NK-92 treated with Interleukin-12 subunit alpha and Interleukin-12 subunit beta, amount 100 ng/mL, for 24 hours (cell line): ENCODE results near the gene PRR3.

ENCODE experiments used
- DNase-seq: peaks from one replicate; lab custom pipeline; 2025; lab: John Stamatoyannopoulos, UW

The PRR3 gene

DNA sequence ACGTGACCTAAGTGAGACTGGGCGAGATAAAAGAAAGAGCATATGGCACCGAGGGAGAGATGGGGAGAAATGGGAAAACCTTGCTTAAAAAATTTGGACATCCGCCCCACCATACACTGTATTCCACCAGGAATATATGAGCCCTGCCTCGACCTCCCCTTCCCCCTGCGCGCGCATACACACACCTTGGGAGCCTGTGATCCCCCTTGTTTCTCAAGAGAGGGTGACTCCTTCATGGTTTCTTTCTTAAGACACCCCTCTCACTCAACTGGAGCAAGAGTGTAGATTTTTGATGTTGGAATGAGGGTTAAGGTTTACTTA lies 14.6 kb downstream of the PRR3 start:
- no peak for DNase-seq

DNA sequence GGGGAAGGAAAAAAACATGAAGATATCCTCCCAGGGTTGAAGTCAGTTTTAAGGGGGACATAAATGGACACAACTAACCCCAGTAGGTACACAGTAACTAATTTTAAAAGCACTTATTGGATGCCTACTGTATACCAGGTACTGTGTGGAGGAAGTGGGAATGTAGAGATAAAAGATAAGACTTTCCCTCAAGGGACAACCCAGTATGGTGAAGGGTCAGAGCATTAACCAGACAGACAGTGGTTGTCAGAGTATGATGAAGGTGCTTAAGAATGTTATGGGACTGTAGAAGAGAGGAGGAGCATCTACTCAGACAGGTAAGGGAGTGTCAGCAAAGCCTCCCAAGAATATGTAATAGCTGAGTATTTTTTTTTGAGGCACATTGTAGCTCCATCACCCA lies 15.1 kb downstream of the PRR3 start:
- DNase-seq = no peak

DNA sequence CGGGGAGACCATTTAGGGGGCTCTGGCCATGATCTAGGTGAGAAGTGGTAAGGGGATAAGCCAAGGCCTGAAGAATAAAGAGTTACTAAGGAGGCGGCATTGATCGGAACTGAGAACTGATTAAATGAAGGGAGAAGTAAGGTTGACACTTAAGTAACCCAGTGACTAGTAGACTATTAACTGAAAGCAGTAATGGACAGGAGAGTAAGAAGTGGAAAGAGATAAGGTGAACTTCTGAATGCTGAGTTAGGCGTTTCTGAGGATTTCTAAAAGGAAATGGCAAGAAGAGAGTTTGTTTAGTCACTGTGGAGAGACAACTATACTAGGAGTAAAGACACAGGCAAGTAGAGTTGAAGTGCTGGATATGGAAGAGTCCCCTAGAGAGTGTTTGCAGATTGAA lies 16.0 kb downstream of the PRR3 start:
- DNase-seq = no peak

DNA sequence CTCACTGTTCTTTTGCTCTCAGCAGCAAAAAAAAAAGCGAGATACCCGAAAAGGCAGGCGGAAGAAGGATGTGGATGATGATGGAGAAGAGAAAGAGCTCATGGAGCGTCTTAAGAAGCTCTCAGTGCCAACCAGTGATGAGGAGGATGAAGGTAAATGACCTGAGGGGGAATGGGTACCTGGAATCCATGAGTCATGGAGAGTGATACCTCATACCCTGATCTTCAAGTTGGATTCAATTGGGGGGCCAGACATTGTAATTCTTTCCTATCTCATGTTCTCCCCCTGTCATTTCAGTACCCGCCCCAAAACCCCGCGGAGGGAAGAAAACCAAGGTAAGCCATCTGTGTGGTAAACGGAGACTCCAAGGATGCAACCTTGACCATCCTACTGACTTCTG lies 21.0 kb downstream of the PRR3 start:
- no peak for DNase-seq

DNA sequence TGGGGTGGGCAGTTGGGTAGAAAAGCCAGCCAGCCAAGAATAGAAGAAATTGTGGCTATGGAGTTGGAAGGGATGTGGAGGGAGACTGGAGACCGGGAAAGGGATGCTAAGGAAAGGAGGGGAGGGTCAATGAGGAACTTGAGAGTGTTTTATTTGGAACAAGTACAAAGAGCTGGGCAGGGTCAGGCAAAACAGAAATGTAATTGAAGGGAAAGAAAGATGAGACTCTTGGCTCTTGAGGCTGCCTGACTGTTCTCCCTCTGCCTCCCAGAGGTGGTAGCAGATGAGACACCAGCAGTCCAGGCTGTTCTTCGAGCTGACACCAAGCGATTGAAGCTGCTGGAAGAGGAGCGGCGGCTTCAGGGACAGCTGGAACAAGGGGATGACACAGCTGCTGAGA lies 26.8 kb downstream of the PRR3 start:
- DNase-seq = no peak

DNA sequence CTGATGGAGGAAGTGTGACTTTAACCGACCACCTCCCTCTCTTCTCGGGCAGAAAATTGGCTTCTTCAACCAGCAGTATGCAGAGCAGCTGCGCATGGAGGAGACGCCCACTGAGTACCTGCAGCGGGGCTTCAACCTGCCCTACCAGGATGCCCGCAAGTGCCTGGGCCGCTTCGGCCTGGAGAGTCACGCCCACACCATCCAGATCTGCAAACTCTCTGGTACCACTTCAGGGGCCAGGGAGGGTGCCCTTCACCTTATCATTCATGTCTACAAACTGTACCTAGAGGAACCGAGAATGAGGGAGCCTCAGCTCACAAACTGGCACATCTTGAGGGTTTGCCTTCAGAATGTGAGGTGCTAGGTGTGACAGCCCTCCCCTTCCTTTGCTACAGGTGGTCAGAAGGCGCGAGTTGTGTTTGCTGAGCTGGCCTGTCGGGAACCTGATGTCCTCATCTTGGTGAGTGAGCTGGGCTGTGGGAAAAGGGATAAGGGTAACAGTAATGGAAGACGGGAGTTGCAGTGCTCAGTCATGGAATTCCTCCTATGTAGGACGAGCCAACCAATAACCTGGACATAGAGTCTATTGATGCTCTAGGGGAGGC lies 32.8 kb downstream of the PRR3 start:
- no peak for DNase-seq

DNA sequence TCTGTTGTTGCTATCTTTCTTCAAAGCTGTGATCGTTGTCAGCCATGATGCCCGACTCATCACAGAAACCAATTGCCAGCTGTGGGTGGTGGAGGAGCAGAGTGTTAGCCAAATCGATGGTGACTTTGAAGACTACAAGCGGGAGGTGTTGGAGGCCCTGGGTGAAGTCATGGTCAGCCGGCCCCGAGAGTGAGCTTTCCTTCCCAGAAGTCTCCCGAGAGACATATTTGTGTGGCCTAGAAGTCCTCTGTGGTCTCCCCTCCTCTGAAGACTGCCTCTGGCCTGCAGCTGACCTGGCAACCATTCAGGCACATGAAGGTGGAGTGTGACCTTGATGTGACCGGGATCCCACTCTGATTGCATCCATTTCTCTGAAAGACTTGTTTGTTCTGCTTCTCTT lies 33.4 kb downstream of the PRR3 start:
- no peak for DNase-seq

DNA sequence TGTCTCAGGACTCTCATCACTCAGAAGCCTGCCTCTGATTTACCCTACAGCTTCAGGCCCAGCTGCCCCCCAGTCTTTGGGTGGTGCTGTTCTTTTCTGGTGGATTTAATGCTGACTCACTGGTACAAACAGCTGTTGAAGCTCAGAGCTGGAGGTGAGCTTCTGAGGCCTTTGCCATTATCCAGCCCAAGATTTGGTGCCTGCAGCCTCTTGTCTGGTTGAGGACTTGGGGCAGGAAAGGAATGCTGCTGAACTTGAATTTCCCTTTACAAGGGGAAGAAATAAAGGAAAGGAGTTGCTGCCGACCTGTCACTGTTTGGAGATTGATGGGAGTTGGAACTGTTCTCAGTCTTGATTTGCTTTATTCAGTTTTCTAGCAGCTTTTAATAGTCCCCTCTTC lies 33.9 kb downstream of the PRR3 start:
- DNase-seq = no peak

DNA sequence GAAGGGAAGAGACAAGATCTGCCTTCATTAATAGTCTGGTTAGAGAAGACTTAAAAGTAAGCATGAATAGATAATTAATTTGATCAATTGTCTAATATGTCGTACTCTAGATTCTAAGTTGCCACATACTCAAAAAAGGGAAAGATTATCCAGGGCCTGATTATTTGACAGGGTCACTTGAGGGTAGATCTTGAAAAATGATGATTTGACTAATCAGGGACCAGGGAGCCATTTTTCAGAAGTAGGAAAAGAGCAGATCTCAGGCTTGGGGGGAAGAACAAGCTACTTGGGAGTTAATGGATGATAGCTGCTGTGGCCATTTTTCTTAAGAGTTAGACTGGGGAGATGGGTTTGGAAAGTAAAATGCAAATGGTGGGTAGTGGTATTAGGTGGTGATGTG lies 35.2 kb downstream of the PRR3 start:
- DNase-seq = no peak

DNA sequence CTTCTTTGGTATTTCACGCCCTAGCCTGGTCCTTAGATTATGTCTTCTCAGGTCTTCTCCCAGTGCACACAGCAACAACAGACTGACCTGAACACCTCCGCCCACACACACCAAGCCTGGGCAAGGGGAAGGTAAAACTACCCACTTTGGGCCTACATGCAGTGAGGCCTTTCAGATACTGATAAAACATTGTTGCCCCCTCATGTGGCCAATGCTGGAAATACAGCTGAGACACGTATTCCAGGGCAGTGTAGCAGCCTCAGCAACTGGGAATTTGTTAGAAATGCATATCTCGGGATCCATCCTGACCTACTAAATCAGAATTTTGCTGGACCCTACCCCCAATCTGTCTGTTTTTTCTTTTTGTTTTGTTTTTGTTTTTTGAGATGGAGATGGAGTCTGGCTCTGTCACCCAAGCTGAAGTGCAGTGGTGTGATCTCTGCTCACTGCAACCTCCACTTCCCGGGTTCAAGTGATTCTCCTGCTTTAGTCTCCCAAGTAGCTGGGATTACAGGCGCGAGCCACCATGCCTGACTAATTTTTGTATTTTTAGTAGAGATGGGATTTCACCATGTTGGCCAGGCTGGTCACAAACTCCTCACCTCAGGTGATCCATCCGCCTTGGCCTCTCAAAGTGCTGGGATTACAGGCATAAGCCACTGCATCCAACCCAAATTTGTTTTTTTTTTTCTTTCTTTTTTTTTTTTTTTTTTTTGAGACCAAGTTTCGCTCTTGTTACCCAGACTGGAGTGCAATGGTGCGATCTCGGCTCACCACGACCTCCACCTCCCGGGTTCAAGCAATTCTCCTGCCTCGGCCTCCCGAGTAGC lies 40.4 kb downstream of the PRR3 start:
- DNase-seq = peak; percentile 49

DNA sequence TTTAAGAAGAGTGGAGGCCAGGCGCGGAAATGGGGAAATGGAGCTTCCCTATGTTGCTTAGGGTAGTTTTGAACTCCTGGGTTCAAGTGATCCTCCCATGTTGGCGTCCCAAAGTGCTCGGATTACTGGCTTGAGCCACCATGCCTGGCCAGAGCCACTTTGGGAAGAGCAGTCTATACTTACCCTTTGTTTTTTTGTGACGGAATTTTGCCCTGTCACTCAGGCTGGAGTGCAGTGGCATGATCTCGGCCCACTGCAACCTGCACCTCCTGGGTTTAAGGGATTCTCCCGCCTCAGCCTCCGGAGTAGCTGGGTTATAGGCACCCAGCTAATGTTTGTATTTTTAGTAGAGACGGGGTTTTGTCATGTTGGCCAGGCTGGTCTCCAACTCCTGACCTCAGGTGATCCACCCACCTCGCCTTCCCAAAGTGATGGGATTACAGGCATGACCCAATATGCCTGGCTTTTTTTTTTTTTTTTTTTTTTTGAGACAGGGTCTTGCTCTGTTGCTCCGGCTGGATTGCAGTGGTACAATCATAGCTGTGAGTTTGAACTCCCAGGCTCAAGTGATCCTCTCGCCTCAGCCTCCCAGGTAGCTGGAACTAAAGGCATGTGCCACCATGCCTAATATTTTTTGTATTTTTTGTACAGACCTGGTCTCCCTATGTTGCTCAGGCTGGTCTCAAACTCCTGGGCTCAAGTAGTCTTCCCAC lies 42.0 kb downstream of the PRR3 start:
- no peak for DNase-seq

DNA sequence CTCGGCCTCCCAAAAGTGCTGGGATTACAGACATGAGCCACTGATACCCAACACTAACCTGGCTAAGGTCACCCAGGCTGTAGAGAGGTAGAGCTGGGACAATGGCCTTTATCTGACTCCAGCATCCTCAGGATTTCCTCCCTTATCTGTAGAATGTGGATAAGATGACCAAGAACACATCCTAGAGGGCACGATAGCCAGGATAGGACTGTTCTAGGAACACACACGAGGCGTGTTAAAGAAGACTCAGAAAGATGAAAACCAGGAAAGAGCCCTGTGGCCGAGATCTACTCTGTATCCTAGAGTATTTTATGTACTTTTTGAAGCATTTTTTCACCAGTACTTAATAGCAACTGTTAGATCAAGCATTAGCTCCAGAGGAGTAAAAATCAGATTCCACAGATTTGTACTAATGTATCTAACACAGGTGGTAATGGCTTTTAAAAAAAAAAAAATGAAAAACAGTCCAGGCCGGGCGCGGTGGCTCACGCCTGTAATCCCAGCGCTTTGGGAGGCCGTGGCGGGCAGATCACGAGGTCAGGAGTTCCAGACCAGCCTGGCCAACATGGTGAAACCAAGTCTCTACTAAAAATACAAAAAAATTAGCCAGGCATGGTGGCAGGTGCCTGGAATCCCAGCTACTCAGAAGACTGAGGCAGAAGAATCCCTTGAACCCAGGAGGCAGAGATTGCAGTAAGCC lies 42.7 kb downstream of the PRR3 start:
- no peak for DNase-seq

DNA sequence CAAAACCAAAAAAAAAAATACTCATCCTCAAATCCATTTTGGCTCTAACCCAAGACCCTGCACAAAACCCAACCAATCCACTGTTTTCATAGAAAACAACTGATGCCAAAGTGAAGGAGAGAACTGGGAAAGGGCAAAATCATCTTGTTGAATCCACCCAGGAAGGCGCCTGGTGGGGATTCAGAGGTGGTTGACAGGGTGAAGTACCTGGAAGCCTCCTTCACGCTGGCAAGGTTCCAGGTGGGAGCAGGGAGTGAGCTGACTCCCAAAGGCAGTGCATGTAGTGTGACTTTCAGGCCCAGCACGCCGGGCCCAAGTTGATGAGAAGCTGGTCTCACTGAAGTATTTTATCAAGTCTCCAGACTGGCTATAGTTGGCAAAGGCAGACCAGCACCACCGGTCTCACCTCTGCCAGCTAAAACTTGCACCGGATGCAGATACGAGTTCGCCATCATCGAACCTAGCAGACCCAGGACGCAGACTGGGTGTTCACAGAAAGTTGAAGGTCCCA lies 43.4 kb downstream of the PRR3 start:
- no peak for DNase-seq

DNA sequence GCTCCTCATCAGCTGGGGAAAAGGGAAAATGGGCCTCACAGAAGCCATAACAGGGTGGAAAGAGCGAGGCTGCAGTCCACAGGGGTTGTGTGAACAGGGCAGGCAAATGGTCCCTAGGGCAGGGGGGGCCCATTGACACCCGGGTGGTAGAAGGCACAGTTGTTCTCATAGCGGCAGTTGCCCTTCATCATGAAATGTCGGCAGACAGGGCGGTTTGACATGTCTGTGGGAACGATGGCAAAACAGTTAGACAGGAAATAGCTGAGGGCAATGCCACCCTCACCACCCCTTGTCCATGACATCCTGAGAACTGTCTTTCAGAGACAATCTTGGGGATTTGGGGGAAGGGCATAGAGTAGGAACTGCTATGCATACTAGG lies 44.3 kb downstream of the PRR3 start:
- no peak for DNase-seq

DNA sequence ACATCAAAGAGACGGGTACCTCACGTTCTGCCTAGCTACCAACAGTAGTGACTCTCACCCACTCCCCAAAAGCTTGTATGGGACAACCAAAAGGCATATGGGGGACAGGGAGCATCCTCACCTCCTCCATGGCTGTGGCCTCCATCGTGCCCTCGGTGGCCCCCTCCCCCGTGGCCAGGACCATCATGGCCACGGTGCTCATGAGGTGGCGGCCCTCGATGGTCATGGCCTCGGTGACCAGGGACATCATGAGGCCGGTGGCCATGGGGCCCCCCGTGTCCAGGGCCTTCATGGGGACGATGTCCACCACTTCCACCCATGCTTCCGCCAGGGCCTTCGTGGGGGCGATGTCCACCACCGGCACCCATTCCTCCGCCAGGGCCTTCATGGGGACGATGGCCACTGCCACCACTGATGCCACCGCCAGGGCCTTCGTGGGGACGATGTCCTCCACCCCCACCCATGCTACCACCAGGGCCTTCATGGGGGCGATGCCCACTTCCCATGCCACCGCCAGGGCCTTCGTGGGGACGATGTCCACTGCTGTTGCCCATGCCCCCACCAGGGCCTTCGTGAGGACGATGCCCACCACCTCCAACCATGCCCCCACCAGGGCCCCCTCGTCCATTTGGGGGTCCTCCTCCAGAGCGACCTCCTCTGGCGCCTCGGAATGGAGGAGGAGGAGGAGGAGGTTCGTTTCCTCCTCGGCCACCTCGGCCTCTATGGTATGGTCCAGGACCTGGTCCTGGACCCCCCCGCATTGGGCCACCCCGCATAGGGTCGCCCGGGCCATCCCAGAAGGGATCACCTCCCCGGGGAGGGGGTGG lies 44.9 kb downstream of the PRR3 start:
- no peak for DNase-seq

DNA sequence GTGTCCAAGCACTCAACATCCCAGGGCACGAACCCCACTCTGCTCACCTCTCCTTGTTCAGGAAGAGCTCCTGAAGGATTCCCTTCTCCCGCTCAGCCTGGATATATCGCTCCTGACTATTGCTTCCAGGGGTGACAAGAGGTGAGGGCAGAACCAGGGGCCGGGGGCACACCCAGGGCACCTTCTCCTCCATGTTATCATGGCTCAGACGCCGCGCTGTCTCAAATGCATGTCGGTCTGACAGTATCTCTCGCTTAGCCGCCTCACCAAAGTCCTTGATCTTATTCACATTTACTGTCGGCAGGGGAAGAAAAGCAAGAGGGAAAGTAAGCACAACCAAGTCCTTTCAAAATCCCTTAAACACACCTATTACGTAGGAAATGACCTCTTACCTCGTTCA lies 46.9 kb downstream of the PRR3 start:
- no peak for DNase-seq

DNA sequence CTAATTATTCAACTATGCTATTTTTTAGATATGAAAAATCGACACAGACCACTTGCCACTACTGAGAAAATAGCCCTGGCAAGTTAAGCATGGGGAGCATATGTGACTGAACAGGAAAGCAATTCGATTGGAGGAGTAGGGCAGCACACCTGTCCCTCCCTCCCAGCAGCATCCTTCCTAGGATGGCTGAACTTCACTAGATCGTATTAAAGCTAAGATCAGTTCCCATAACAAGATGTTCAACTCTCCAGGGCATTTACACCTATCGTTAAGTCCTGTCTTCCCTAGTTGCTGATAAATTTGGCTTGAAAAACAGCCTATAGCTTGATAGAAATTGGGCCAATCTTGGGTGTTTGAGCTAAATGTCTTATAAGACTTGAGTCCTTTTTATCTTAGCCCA lies 53.0 kb downstream of the PRR3 start:
- DNase-seq = no peak

DNA sequence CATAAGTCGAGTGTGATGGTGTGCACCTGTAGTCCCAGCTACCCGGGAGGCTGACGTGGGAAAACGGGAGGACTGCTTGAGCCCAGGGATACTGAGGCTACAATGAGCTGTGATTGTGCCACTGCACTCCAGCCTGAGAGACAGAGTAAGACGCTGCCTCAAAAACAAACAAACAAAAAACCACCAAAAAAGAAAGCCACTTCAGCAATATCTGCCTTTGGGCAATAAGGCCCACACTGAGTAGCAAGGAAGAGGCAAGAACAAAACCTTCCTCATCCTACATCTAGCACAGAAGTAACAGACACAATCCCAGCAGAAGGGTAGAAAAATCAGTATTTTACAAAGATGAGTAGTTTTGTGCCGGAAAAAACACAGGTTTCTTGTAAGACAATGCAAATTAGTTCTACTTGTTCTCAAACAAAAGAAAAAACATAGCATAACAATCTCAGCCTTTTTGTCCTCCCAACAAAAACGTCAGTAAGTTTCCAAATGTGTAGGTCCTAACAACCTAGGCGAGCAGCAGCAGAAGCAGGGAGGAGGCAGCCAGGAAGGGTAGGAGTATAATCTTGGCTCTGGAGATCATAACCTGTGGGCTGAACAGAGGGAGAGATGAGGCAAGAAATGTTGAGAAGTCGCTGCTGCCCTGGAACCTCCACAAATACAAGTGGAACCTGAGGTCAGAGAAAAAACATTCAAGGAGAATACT lies 54.2 kb downstream of the PRR3 start:
- DNase-seq = no peak

DNA sequence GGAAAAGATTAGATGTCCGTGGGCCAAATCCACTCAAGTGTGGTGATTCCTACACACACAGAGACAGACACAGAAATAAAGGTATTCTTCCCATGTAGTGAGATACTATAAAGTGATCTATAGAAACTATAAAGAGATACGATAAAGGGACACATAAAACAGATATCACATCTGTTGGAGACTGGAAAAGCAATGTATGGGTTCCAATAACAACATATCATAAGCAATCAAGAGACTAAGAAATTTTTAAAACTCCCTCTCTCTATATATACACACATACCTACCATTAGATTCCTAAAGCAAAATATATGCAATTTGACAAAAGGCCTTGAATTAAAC lies 54.7 kb downstream of the PRR3 start:
- DNase-seq = no peak

DNA sequence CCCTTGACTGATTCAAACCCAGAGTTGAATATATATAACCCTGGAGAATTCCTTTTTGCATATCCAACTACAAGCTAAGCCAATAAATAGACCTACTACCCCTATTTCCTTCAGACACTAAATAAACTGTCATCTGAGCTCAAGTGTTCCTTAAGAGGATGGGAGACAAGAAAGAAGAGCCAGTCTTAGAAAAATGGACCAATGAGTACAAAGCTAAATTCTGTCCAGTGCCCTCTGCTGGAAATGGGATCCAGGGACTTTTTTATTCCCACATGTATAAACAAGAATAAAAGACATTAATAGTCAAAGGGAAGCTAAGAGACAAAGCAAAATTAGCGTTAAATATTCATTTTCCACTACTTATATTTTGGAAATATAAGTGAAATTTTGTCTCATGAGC lies 55.1 kb downstream of the PRR3 start:
- DNase-seq = no peak

DNA sequence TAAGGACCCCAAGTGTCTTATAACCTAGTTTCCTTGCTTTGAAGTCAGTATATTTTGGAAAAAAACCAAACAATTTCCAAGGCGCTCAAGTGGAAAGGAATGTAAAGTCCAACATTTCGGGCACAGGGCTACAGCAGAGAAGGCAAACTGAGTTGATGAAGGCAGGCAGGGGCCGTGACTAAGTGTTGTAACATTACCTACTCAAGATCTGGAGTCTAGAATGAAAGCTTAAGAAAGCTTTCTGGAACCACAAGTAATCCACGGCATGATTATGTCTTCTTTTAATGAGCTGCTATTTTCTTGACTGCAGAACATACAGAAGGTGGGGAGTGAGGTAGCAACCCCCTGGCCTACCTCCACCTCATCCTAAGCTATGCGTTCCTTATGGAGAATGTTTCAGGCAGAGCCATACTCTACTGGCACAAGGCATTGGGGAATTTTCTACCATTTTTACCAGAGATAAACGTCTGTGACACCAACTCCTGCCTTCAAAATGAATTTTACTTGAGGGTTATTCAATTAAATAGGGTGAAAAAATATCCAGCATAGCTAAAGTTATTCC lies 55.7 kb downstream of the PRR3 start:
- no peak for DNase-seq
